GM23338 (cell line): Measurements from ENCODE around the gene EXOC6B. TPM values are rescaled to one million over a fixed set of nuclear protein-coding genes. Genes with fewer than 3 reads are reported as not detected.

Experiments used
- ATAC-seq: fragments of 200-7000 bp; cut with Tn5 transposase; 3 replicates; pipeline ENCODE4 v1.9.1; 2020
- DNase-seq: peaks from one replicate; pipeline ENCODE4 v3.0.0-alpha.2; 2015; ENCODE audit warnings: low spot score
- H2AFZ ChIP-seq: fragments of 200-600 bp; sonication (generic); 2 replicates; pipeline ENCODE4 v1.8.0; 2016; ENCODE audit warnings: antibody characterized with exemption, mild to moderate bottlenecking, moderate library complexity
- H3F3A ChIP-seq: fragments of 200-600 bp; sonication (generic); replicated peaks from 2 replicates; pipeline ENCODE4 v1.8.0; 2017; ENCODE audit warnings: antibody characterized with exemption, mixed run types, low read depth
- H3K27ac ChIP-seq: fragments of 200-600 bp; sonication (generic); 2 replicates; pipeline ENCODE4 v1.6.1; 2016; ENCODE audit warnings: low read depth
- H3K27me3 ChIP-seq: fragments of 200-600 bp; sonication (generic); 2 replicates; pipeline ENCODE4 v1.8.0; 2016; ENCODE audit warnings: mild to moderate bottlenecking, mixed run types, moderate library complexity; ENCODE audit not compliant: insufficient read depth
- H3K36me3 ChIP-seq: fragments of 200-600 bp; sonication (generic); 2 replicates; pipeline ENCODE4 v1.8.0; 2016; ENCODE audit warnings: mild to moderate bottlenecking; ENCODE audit not compliant: insufficient read depth
- H3K4me1 ChIP-seq: fragments of 200-600 bp; sonication (generic); 2 replicates; pipeline ENCODE4 v1.8.0; 2016; ENCODE audit warnings: mild to moderate bottlenecking, moderate library complexity; ENCODE audit not compliant: insufficient read depth
- H3K4me2 ChIP-seq: fragments of 200-600 bp; sonication (generic); 2 replicates; pipeline ENCODE4 v1.7.1; 2017; ENCODE audit warnings: mixed run types
- H3K4me3 ChIP-seq: fragments of 200-600 bp; sonication (generic); 2 replicates; pipeline ENCODE4 v1.6.1; 2016; ENCODE audit warnings: mixed run types
- H3K79me2 ChIP-seq: fragments of 200-600 bp; sonication (generic); replicated peaks from 2 replicates; pipeline ENCODE4 v1.8.0; 2017; ENCODE audit warnings: mild to moderate bottlenecking; ENCODE audit not compliant: insufficient read depth
- H3K9me2 ChIP-seq: fragments of 200-600 bp; sonication (generic); 2 replicates; pipeline ENCODE4 v1.8.0; 2017; ENCODE audit not compliant: insufficient read depth
- H4K20me1 ChIP-seq: fragments of 200-600 bp; sonication (generic); replicated peaks from 2 replicates; pipeline ENCODE4 v1.8.0; 2017; ENCODE audit warnings: mild to moderate bottlenecking; ENCODE audit not compliant: insufficient read depth
- H3K27ac Mint-ChIP-seq: 2 replicates; pipeline ENCODE4 v1.8.0; 2020; ENCODE audit warnings: inconsistent platforms, mild to moderate bottlenecking, moderate library complexity, mixed read lengths
- H3K27me3 Mint-ChIP-seq: 3 replicates; pipeline ENCODE4 v1.8.0; 2022; ENCODE audit warnings: low read depth, mild to moderate bottlenecking, moderate library complexity, mixed read lengths, inconsistent platforms; ENCODE audit not compliant: insufficient read depth, poor library complexity
- H3K36me3 Mint-ChIP-seq: 3 replicates; pipeline ENCODE4 v1.8.0; 2021; ENCODE audit warnings: low read depth, mild to moderate bottlenecking, inconsistent platforms, moderate library complexity, mixed read lengths
- H3K4me1 Mint-ChIP-seq: 3 replicates; pipeline ENCODE4 v1.8.0; 2020; ENCODE audit warnings: mild to moderate bottlenecking, inconsistent platforms, mixed read lengths
- H3K4me3 Mint-ChIP-seq: 3 replicates; pipeline ENCODE4 v1.8.0; 2021; ENCODE audit warnings: moderate library complexity, mild to moderate bottlenecking, inconsistent platforms, mixed read lengths
- H3K9me3 Mint-ChIP-seq: 3 replicates; pipeline ENCODE4 v1.8.0; 2020; ENCODE audit warnings: moderate library complexity, mild to moderate bottlenecking, inconsistent platforms, mixed read lengths
- CREB1 ChIP-seq: fragments of 250-450 bp; sonication (Bioruptor Pico); IDR thresholded peaks from 2 replicates; pipeline ENCODE4 v1.5.0; 2020; ENCODE audit warnings: low read depth, mild to moderate bottlenecking, moderate library complexity
- EZH2 ChIP-seq: fragments of 200-600 bp; sonication (generic); IDR thresholded peaks from one replicate; pipeline ENCODE4 v1.8.0; 2017; ENCODE audit warnings: antibody characterized with exemption, mild to moderate bottlenecking, low read depth; ENCODE audit not compliant: unreplicated experiment
- NANOG ChIP-seq: IDR thresholded peaks from 2 replicates; pipeline ENCODE4 v1.6.1; 2016; ENCODE audit warnings: antibody characterized with exemption, borderline replicate concordance
- POLR2AphosphoS5 ChIP-seq: IDR thresholded peaks from 2 replicates; pipeline ENCODE4 v1.6.1; 2016; ENCODE audit warnings: antibody characterized with exemption, low read depth
- REST ChIP-seq: IDR thresholded peaks from one replicate; pipeline ENCODE4 v1.6.1; 2018; ENCODE audit warnings: antibody characterized with exemption; ENCODE audit not compliant: unreplicated experiment
- ZNF462 ChIP-seq: fragments of 250-450 bp; sonication (Bioruptor Pico); IDR thresholded peaks from 2 replicates; pipeline ENCODE4 v1.5.0; 2020; ENCODE audit warnings: mild to moderate bottlenecking, moderate library complexity
- polyA plus RNA-seq: library from polyadenylated mRNA; unstranded; fragments of >200 nt; fragmentation: Nextera tagmentation; extraction: Ambion mirVana; gene quantifications from 2 replicates; pipeline ENCODE4 v1.2.1, GENCODE V29; 2016
- total RNA-seq: library from RNA; depleted of rRNA; stranded (reverse); fragments of >200 nt; shearing (Covaris generic); gene quantifications from 2 replicates; pipeline ENCODE4 v1.2.3, GENCODE V29; 2014

The EXOC6B gene
- total and polyA plus RNA-seq, 2 experiments from 2014 or later: 7.2 to 45.9 TPM

- no peak for TF ChIP-seq ZNF462 (CRISPR knock-in tag)
These were observed 189.6 kb downstream of the EXOC6B start (continued) for GRCh38 chr2:72636210-72636609.

- Histone ChIP-seq H3K36me3 (no peaks in the 10 kb centered on the region), H3K4me3 (no peak overlapping the region), H3K4me1 (peaks cover 10% of the 10 kb centered on the region), H3K79me2 (no peaks in the 10 kb centered on the region), H3K27ac (no peak overlapping the region), H3K9me2 (no peaks in the 10 kb centered on the region), H2AFZ (no peak overlapping the region), H3K4me2 (no peak overlapping the region), H3K27me3 (no peaks in the 10 kb centered on the region), H4K20me1 (no peaks in the 10 kb centered on the region; the same call in 1 of the 2 replicates), H3F3A (no peaks in the 10 kb centered on the region)
- no peaks in the 10 kb centered on the region for H3K36me3 Mint-ChIP-seq
- no peaks in the 10 kb centered on the region for H3K27me3 Mint-ChIP-seq
- no peak overlapping the region for H3K4me3 Mint-ChIP-seq
- ATAC-seq (no peak), DNase-seq (no peak)
- H3K4me1 Mint-ChIP-seq: peaks cover 12% of the 10 kb centered on the region; the same call in 2 of the 3 replicates
- H3K27ac Mint-ChIP-seq: no peak overlapping the region
- H3K9me3 Mint-ChIP-seq: no peaks in the 10 kb centered on the region
- TF ChIP-seq POLR2AphosphoS5 (no peak), EZH2 (no peak), ZNF462 (CRISPR knock-in tag) (no peak), CREB1 (CRISPR knock-in tag) (no peak), NANOG (no peak), REST (no peak)
These were observed 195.1 kb downstream of the EXOC6B start for GRCh38 chr2:72630767-72631166.
